GM19043 (cell line): ENCODE measurements around the gene GLDC.
"Not testable (repeated sequence)": the region's sequence is repeated elsewhere in the genome, so short reads cannot be mapped to it uniquely, and the experiment has no call there.

Source experiments
- ATAC-seq: cut with Tn5 transposase; IDR thresholded peaks from one replicate; pipeline ENCODE4 v1.9.1; 2021; ENCODE audit warnings: low read depth; ENCODE audit not compliant: unreplicated experiment

Gene GLDC

DNA sequence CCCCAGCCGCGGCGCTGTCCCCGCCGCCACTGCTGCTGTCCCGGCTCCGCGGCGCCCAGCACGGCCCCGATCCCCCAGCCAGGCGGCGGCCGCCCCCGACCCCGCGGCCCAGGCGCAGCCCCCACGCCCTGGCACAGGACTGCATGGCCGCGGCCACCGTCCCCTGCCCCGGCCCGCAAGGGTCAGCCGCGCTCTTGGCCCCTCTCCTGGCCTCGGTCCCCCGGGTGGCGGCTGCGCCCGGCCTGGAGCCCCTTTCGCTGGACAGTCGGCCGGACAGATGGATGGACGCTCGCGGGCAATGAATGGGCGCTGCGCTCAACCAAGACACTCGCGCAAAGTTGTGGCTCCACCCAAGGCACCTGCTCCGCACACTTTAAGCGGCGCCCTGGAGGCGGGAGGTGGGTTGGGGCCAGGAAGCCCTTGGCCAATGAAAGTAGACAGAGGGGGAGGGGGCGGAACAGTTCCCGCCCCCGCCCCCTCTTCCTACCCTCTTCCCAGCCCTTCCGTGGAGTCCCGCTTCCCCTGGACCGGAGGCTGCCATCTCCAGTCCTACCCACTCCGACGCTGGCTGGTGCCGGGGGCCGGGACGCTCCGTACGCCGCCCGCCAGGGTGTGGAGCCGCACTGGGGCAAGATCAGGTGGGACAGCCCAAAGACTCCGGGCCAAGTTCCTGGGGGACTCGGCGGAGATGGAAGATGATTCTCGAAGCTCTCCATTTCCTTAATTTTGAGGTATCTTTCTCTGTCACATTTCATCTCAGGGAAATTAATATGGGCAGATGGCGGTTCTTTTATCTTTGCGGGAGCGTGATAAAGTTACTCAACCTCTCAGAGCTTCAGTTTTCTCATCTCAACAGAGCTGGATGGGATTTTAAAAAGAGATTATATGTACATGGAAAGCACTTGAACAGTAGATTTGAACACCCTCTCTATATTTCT, at the start of gene GLDC:
Gene GLDC, minus strand, starts transcription at position 375 of the 938 bp plus-strand sequence. Its CDS starts 230 bp downstream, at position 145.
- ATAC-seq, result peak; percentile 88

DNA sequence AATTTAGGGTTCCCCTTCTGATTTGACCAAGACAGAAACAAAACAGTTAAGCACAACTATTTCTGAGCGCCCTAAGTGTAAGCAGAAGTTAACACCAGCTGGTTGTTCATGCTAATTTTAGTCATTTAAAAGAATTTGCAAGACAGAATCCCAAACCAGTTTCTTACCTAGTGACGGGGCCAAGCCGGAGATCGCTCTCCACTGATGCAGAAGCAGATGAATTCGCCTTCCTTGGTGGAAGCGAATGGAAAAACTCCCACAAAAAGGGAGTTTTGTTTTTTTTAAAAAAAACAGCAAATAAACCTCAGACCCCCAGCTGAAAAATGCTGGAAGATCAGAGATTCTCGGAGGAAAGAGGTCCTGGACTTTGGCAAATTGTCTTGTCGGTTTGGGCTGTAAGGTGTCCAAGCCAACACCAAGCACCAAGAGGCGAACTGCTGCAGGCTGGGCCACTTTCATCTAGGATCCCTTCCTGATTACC, 47.4 kb upstream of the GLDC start:
- ATAC-seq, result no peak

DNA sequence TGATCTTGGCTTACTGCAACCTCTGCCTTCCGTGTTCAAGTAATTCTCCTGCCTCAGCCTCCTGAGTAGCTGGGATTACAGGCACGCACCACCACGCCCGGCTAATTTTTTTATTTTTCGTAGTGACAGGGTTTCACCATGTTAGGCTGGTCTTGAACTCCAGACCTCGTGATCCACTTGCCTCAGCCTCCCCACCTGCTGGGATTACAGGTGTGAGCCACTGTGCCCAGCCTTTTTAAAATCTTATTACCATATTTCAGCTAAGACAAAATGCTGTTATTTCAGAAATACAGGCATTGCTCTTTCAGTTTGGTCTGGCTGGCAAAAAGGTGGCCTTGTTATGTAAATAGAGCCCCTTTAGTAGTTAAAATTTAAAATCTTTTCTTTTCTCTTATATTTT, 46.9 kb upstream of the GLDC start:
- ATAC-seq, result no peak

DNA sequence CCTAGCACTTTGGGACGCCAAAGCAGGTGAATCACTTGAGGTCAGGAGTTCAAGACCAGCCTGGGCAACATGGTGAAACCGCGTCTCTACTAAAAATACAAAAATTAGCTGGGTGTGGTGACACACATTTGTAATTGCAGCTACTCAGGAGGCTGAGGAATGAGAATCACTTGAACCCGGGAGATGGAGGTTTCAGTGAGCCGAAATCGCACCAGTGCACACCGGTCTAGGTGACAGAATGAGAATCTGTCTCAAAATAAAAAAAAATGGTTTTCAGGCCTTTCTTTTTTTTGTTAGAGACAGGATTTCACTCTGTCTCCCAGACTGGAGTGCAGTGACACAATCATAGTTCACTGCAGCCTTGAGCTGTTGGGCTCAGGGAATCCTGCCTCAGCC, 45.1 kb upstream of the GLDC start:
- ATAC-seq, result not testable (repeated sequence)

DNA sequence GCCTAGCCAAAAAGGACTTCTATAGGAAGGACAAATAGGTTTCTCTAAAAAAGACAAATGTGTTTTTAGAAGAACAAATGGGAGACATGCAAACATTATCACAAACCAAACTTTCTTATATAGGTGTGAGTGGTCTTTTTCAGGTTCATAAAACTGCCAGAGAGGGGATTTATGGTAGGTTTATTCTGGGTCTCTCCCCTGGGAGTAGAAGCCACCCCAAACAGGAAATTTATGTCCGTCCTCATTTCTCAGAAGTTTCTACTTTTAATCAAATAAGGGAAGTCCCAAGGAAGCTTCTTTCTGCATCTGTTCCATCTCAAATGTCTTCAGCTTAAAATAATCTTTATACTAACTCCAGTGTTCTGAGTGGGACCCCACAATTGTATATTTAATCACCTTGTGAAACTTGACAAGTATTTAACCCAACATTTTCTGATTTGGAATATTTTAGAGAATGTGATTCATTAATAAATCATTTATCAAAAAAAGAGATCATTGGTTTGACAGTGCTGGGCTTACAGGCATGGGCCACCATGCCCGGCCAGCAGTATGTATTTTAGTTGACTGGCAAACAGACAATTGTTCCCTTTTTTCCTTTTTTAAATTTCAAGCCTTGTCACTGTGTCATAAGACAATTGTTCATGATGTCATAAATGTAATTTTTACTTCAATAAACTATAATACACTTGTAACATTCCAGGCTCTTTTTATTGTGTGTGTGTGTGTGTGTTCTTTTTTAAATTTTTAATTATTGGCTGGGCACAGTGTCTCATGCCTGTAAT, 44.6 kb upstream of the GLDC start:
- ATAC-seq, result no peak

DNA sequence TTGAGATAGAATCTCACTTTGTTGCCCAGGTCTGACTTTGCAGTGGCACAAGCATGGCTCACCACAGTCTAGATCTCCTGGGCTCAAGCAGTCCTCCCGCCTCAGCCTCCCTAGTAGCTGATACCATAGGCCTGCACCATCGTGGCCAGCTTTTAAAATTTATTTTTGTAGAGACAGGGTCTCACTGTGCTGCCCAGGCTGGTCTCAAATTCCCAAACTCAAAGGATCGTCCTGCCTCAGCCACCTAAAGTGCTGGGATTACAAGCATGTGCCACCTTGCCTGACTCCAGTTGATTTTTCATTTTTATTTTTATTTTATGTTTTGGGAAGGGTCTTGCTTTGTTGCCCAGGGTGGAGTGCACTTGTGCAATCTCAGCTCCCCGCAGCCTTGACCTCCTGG, 41.7 kb upstream of the GLDC start:
- no peak for ATAC-seq

DNA sequence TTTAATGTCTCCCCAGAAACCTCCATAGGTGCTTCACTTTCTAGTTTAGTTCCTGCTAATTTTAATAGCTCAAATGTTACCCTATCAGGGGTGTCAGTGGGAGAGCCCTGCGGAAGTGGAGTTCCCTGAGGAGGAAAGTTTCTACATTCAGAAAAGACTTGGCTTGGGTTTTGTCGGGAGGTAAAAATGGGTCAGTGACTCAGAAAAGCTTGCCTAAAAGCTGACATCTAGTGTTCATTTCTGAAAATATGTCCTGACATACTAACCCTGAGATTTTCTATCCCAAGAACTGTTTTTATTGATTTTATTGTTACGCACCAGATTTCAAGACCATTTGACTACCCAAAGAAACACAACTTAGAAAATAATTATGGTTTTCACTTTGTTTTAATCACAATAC, 40.9 kb upstream of the GLDC start:
- ATAC-seq, result no peak

DNA sequence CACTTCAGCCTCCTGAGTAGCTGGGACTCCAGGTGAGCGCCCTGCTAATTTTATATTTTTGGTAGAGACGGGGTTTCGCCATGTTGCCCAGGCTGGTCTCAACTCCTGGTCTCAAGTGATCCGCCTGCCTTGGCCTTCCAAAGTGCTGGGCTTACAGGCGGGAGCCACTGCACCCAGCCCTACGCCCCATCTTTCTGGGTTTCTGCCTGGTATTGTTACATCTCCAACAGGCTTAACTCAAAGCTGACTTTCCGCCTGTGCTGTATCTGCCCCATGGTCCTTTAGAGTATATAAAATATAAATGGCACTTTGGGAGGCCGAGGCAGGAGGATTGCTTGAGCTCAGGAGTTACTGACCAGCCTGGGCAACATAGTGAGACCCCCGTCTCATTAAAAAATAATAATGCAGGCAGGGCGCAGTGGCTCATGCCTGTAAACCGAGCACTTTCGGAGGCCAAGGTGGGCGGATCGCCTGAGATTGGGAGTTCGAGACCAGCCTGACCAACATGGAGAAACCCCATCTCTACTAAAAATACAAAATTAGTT, 36.5 kb upstream of the GLDC start:
- ATAC-seq, result no peak

DNA sequence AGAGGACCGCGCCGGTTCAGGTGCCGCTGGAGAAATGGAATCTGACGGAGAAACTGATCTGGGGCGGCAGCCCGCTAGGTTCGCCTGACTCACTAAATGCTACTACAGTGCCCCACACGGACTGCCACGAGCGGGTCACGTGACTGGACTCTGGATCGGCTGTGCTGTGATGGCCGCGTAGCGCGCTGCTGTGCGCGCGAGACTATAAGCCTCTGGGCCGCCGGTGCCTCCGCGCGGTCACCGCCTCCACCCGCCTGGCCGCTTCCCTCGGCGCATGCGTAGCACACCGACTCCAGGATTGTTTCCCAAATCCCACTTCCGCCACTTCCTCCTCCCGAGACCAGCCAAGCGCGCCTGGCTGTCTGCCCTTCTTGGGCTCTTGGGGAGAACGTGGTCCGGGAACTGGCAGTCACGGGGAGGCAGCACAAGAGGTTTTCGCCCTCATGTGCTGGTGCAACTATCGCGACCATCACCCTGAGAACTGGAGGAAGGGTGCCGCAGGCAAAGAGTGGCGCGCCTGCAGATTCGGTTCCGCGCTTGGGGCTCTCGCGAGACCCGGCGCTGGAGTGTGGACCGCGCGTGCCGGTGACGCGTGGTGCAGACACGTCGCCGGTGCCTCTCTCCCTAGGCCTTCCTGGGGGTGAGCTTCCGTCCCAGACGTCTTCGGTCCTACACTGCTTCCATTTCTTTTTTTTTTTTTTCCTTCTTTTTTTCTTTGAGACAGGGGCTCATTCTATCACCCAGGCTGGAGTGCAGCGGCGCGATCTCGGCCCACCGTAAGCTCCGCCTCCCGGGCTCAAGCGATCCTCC, 35.8 kb upstream of the GLDC start:
- ATAC-seq, result peak; percentile 60

DNA sequence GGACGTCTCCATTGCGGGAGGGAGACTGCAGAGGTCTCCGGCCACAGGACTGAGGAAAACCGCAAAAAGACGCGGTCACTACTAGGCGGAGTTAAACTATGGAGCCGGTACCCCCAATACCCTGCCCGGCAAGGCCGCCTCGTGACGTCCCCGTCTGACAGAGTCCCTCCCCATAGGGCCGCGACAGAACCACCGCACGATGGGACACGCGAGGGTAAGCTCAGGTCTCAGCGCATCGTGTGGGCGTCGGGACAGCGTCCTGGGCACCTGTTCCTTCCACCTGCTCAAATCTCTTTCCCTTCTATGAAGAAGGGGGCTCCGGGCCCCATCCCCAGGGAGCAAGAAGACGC, 35.2 kb upstream of the GLDC start:
- ATAC-seq, result peak; percentile 8

DNA sequence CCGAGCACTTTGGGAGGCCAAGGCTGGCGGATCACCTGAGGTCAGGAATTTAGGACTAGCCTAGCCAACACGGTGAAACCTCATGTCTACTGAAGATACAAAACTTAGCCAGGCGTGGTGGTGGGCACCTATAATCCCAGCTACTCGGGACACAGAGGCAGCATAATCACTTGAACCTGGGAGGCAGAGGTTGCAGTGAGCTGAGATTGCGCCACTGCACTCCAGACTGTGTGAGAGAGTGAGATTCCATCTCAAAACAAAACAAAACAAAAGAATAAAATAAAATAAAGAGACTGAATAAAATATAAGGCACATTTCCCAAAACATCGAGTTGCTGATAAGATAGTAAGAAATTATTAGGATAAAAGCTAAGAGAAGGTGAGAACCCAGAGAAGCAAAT, 32.3 kb upstream of the GLDC start:
- ATAC-seq, result no peak

DNA sequence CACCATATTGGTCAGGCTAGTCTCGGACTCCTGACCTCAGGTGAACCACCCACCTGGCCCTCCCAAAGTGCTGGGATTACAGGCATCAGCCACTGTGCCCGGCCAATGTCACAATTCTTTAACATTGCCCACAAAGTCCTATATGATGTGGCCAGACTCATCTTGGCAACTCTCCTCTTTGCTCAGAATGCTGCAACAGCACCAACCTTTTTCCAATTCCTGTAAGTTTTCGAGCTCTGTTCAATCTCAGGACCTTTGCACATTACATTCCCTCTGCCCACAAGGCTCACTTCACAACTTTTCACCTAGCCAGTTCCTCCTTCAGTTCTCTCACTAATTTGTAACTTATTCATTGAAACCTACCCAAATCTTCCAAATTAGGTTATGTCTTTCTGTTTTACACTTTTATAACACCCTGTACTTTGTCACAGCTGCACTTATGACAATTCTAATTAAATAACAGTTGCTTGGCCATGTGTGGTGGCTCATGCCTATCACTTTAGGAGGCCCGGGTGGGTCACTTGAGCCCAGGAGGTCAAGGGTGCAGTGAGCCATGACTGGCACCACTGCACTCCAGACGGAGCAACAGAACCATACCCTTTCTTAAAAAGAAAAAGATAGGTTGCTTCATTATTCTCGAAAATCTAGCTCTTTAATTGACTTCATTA, 30.9 kb upstream of the GLDC start:
- no peak for ATAC-seq

DNA sequence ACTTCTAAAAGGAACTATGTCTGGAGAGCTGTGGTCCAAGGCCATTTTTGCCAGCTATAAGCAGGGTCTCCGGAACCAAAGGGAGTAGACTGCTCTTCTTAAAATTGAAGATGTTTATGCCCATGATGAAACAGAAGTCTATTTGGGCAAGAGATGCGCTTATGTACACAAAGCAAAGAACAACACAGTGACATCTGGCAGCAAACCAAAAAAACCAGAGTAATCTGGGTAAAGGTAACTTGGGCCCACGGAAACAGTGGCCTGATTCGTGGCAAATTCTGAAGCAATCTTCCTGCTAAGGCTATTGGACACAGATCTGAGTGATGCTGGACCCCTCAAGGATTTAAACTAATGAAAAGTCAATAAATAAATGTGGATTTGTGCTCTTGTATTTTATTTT, 29.7 kb upstream of the GLDC start:
- ATAC-seq, result no peak

DNA sequence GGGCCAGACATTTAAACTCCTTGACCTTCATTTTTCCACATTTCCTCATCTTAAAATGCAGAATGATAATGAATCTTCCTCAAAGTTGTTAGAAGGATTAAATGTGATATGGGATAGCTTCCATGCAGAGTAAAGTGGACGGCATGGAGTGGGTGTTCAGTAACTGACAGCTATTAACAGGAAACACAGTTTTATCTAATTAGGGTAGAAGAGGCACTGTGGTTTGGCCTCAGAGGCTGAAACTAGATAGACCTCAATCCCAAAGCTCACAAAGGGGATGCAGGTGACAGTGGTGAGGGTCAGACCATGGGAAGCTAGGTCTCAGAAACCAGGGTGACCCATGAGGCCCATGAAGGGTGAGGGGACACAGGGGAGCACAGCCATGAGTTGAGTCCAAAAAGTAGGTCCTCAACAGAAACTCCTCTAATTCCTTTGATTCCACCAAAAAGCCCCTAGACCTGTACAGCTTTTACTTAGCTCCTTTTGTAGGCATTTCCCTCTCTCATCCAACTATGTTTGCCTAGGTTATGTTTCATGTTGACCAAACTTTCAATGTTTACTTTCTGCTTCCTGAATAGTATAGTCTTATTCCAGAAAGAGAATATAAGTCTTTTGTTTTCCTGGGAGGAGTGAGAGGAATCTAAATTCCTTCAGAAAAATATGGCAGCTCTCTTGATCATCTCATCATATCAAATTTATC, 27.9 kb upstream of the GLDC start:
- ATAC-seq, result peak; percentile 49

DNA sequence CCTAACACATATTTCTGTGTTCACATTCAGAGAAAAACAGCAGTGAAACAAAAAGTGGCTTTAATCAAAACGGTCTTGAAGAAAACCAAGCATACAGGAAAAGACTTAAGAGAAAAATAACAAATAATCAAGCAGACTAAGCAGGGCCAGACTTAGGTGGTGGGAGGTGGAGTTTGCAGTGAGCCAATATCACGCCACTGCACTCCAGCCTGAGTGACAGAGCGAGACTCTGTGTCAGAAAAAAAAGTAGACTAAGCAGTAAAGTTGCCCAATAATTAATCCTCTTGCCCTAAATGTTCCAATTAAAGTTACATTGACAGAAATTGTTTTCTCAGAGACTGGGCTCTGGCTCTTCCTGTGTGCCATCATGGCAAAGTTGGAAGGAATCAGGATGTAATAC, 26.6 kb upstream of the GLDC start:
- no peak for ATAC-seq

DNA sequence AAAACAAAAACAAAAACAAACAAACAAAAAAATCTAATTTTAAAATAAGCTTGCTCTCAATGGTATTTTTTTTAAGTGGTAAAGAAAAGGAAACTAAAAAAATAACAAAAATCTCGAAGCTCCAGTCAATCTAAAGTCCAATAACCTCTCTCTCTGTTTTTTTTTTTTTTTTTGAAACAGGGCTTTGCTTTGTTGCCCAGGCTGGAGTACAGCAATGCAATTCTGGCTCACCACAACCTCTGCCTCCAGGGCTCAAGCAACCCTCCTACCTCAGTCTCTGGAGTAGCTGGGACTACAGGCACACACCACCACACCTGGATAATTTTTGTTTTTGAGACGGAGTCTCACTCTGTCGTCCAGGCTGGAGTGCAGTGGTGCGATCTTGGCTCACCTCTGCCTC, 25.9 kb upstream of the GLDC start:
- no peak for ATAC-seq

DNA sequence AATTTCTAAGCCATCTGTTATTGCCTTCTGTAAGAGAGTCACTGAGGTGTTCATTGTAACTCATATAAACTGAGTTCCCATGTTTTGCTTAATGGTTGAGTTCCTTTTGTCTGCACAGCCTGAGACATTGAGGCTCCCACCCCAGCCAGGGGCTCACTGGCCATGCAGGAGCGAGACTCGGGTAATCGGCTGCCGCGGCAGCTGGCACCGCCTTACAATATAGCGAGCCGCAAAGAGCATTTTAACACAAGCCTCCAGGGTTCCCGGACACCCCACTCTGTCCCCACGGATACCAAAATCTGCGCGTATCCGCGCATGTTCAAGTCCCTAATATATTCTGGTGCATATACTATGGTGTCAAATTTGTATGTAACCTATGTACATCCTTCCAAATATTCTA, 24.4 kb upstream of the GLDC start:
- ATAC-seq, result no peak

DNA sequence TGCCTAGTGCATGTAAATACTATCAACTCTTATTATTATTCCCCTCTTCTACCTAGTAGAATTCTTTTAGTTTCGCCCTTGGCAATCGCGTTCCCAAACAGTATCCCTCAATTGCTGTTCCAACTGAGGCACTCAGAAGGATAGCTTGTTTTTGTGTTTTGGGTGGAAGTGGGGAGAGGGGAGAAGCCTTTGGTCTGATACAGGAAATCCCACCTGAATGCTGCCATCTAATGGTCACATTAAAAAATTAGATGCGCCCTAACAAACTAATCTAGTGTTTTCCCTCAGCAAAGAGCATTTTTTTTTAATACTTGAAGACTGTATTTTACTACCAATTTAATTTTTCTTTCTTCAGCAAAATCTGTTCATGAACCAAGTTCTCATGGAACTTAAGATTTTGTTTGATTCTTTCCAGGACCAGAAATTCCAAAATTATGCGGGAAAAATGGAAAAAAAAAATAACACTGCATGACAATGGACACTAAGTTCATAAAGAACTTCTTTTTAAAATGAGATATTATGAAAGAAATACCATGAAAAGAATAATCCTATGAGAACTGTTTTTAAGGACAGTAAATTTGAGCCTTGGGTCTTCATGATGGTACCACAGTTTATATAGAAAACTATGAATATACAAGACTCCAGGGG, 22.2 kb upstream of the GLDC start:
- no peak for ATAC-seq

DNA sequence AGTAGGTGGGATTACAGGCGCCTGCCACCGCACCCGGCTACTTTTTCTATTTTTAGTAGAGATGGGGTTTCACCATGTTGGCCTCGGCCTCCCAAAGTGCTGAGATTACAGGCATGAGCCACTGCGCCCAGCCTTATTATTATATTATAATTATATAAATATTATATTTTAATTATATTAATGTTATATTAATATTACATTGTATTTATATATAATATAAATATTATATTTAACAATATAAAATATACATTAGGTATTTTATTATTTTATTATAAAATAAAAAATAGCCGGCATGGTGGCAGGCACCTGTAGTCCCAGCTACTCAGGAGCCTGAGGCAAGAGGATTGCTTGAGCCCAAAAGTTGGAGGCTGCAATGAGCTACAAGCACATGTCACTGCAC, 21.6 kb upstream of the GLDC start:
- no peak for ATAC-seq
